ENCODE data around the gene PARD6G. TPM values are rescaled to one million over a fixed set of nuclear protein-coding genes. Genes with fewer than 3 reads are reported as not detected.

Gene PARD6G
- total and polyA plus RNA-seq, 2 of the 8 experiments (the other 6 are each of a cell fraction or from before 2014, with no cell fraction given): 11.3 to 17.9 TPM

DNA sequence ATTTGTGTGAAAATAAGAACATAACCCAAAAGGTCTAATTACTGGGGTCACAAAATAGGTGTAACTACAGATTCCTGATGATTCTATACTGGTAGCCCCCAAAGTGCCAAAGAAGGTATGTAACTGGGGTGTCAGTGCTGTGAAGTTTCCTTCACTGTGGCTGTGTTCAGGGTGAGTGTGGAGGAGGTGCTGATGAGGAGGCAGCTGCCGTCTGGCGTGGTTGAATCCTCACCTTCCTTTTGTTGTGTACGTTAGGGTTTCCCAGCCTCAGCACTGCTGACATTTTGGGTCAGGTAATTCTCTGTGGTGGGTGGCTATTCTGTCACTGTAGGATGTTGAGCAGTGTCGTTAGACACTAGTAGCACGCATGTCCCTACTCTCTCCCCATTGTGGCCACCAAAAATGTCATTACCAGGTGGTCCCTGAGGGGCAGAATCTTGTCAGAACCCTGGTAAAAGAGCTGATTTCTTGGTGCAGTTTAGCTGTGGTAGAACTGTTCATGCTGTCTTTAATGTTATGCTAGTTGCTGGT lies 106.8 kb downstream of the PARD6G start:
- POLR2A ChIA-PET (ENCODE audit: partially characterized antibody): interaction anchor here (0.9 to 2.1 kb wide), 4 partner anchors 10 to 31 kb away, joined by 3 to 6 read pairs (median 4); no protein-coding TSS in a partner anchor
- H3K36me3 ChIP-seq (ENCODE audit: control insufficient read depth in 2 of 4, insufficient read depth in 4 of 4, low read length in 3 of 4): peaks cover 19 to 58% (median 31%) of the 10 kb centered on the region in 4 experiments
- TF ChIP-seq, protein P1, sequence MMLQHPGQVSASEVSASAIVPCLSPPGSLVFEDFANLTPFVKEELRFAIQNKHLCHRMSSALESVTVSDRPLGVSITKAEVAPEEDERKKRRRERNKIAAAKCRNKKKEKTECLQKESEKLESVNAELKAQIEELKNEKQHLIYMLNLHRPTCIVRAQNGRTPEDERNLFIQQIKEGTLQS (IDR thresholded peaks at IDR 0.05; ENCODE audit: insufficient read depth, low read depth, low read length): no peak
- TF ChIP-seq KDM5A (IDR thresholded peaks at IDR 0.05; ENCODE audit: low read length) (no peak), TAF1 (IDR thresholded peaks at IDR 0.05; ENCODE audit: low read depth, low read length) (no peak), SIN3A (conservative IDR thresholded peaks at IDR 0.05 in 1 of 2, IDR thresholded peaks at IDR 0.05 in 1 of 2; ENCODE audit: low read depth in 1 of 2, low read length in 2 of 2) (no peak), FOSL1 (IDR thresholded peaks at IDR 0.05; ENCODE audit: insufficient read depth, low read depth, low read length) (no peak), EZH2 (IDR thresholded peaks at IDR 0.05; ENCODE audit: low read depth, low read length, severe bottlenecking) (no peak), SAP30 (IDR thresholded peaks at IDR 0.05; ENCODE audit: insufficient read depth, insufficient replicate concordance, low read length) (no peak), NANOG (IDR thresholded peaks at IDR 0.05; ENCODE audit: insufficient read depth, low read depth, low read length, poor library complexity, severe bottlenecking) (no peak), GTF2F1 (IDR thresholded peaks at IDR 0.05; ENCODE audit: borderline replicate concordance, low read depth, low read length) (no peak)
- TF ChIP-seq, protein P2, sequence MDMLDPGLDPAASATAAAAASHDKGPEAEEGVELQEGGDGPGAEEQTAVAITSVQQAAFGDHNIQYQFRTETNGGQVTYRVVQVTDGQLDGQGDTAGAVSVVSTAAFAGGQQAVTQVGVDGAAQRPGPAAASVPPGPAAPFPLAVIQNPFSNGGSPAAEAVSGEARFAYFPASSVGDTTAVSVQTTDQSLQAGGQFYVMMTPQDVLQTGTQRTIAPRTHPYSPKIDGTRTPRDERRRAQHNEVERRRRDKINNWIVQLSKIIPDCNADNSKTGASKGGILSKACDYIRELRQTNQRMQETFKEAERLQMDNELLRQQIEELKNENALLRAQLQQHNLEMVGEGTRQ (IDR thresholded peaks at IDR 0.05; ENCODE audit: low read length): no peak

More for the DNA sequence above, 106.8 kb downstream of the PARD6G start:
- no peak overlapping the region for H3K4ac ChIP-seq (replicated peaks; ENCODE audit: insufficient read length, low read depth, low read length)
- no peak overlapping the region for H2BK12ac ChIP-seq (ENCODE audit: low read depth, low read length)
- no peaks in the 10 kb centered on the region for H3K9me3 ChIP-seq (ENCODE audit: insufficient read depth in 2 of 2, low read depth in 1 of 2, low read length in 1 of 2)
- peaks cover 9% of the 10 kb centered on the region; the same call in 1 of the 2 replicates for H3K79me1 ChIP-seq (ENCODE audit: low read depth, low read length)
- no peak overlapping the region for H2AFZ ChIP-seq (ENCODE audit: low read length)
- no peak overlapping the region for H2BK15ac ChIP-seq (ENCODE audit: low read length)
- CTCF ChIA-PET (ENCODE audit: partially characterized antibody): interaction anchor here (0.6 to 4.6 kb wide), 6 partner anchors 10 to 300 kb away, joined by 3 to 39 read pairs (median 4); no protein-coding TSS in a partner anchor
- H3K79me2 ChIP-seq (ENCODE audit: control insufficient read depth in 1 of 2, insufficient read depth in 2 of 2, low read length in 2 of 2): 0 out of 4 replicates have a peak, but pooled peaks cover 0 to 12% of the 10 kb centered on the region in 2 experiments
- H3K23ac ChIP-seq (ENCODE audit: insufficient read length): no peak overlapping the region
- 0 out of 7 replicates have a peak, but pooled peaks cover 0 to 5% (median 0%) of the 10 kb centered on the region in 4 experiments for H3K4me1 ChIP-seq (replicated peaks in 1 of 4; ENCODE audit: control insufficient read depth in 3 of 4, insufficient read depth in 4 of 4, low read length in 3 of 4)
- H3K23me2 ChIP-seq (ENCODE audit: low read depth, low read length): no peaks in the 10 kb centered on the region
- no peak overlapping the region for H4K8ac ChIP-seq (ENCODE audit: extremely low read depth, insufficient read depth, low read length)
- H2BK5ac ChIP-seq (ENCODE audit: low read depth, low read length): no peak overlapping the region
- H4K5ac ChIP-seq (ENCODE audit: insufficient read length, low read depth, low read length): no peak overlapping the region
- no peak overlapping the region for H3K4me3 ChIP-seq (ENCODE audit: extremely low read depth in 1 of 4, insufficient read depth in 2 of 4, low read depth in 3 of 4, low read length in 4 of 4)
- peaks cover 0 to 17% of the 10 kb centered on the region in 2 experiments for H4K20me1 ChIP-seq (replicated peaks in 1 of 2; ENCODE audit: control insufficient read depth in 1 of 2, insufficient read depth in 2 of 2, low read length in 2 of 2)
- H4K91ac ChIP-seq (replicated peaks; ENCODE audit: insufficient read length, low read length): no peak overlapping the region
- no peak overlapping the region for H3K27ac ChIP-seq (ENCODE audit: low read depth, low read length)
- DNase-seq (ENCODE audit: low read depth in 1 of 2, low spot score in 2 of 2) (no peak), FAIRE-seq (no peak)
- H3K14ac ChIP-seq (ENCODE audit: insufficient read length): no peak overlapping the region
- 82% methylated on average over 5 of the region's 5 CpGs; no CpG with 5 or more reads in 1 of the 2 experiments for WGBS, 2 experiments (ENCODE audit: extremely low coverage in 1 of 2, insufficient coverage in 1 of 2, insufficient read length in 1 of 2, insufficient replicate concordance in 2 of 2, low coverage in 1 of 2, low lambda C conversion rate in 2 of 2, missing lambda C conversion rate in 1 of 2)
- H3K4me2 ChIP-seq (ENCODE audit: insufficient read depth in 1 of 2, low read depth in 2 of 2, low read length in 2 of 2): no peak overlapping the region
- H2AK5ac ChIP-seq (ENCODE audit: low read depth, low read length): no peak overlapping the region
- H3K18ac ChIP-seq (ENCODE audit: extremely low read depth, low read length): no peak overlapping the region
- no peak overlapping the region for H2BK20ac ChIP-seq (ENCODE audit: low read length)
- no peak overlapping the region for H3K9ac ChIP-seq (replicated peaks in 1 of 4; ENCODE audit: extremely low read depth in 1 of 4, low read depth in 3 of 4, low read length in 3 of 4)
- no peak overlapping the region for H2BK120ac ChIP-seq (replicated peaks; ENCODE audit: low read depth, low read length)
- no peak overlapping the region for H3K56ac ChIP-seq (replicated peaks; ENCODE audit: insufficient read length, low read depth, low read length)
- no peaks in the 10 kb centered on the region for H3K27me3 ChIP-seq (replicated peaks in 1 of 4; ENCODE audit: control insufficient read depth in 3 of 4, extremely low read depth in 1 of 4, insufficient read depth in 3 of 4, low read length in 3 of 4)

All from H1 (cell line).